PFSK-1 (cell line): ENCODE data around the gene ZNF765.

Experiments
- SIN3A ChIP-seq: IDR thresholded peaks from 2 replicates; pipeline ENCODE4 v1.6.1; 2012; ENCODE audit warnings: mild to moderate bottlenecking, low read length, moderate library complexity, borderline replicate concordance; ENCODE audit not compliant: insufficient read depth
- TAF1 ChIP-seq: IDR thresholded peaks from 2 replicates; pipeline ENCODE4 v1.6.1; 2012; ENCODE audit warnings: low read length, control low read depth, borderline replicate concordance; ENCODE audit not compliant: insufficient read depth

DNA sequence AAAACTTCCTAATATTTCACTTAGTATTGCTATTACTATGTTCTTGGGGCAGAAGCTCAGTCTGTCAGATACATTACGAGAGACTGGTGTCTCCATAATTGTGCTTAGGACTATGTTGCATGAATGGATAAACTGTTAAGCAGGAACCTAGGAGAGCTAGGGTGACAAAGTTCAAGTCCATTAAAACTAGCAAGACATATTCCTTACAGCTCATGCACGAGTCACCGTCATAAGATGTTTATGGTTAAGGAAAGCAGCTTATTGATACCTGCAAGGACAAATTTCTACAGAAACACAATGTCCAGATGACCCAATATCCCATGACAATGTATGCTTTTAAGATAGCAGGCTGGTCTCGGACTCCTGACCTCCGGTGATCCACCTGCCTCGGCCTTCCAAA, 66.9 kb downstream of the ZNF765 start:
- no peak for TF ChIP-seq TAF1
- no peak for TF ChIP-seq SIN3A
